ENCODE data around the gene HSP90AB1. TPM values are rescaled to one million over a fixed set of nuclear protein-coding genes. Genes with fewer than 3 reads are reported as not detected.

HSP90AB1 gene
- polyA plus RNA-seq, 1 donor from 2014 or later = 522 TPM

DNA sequence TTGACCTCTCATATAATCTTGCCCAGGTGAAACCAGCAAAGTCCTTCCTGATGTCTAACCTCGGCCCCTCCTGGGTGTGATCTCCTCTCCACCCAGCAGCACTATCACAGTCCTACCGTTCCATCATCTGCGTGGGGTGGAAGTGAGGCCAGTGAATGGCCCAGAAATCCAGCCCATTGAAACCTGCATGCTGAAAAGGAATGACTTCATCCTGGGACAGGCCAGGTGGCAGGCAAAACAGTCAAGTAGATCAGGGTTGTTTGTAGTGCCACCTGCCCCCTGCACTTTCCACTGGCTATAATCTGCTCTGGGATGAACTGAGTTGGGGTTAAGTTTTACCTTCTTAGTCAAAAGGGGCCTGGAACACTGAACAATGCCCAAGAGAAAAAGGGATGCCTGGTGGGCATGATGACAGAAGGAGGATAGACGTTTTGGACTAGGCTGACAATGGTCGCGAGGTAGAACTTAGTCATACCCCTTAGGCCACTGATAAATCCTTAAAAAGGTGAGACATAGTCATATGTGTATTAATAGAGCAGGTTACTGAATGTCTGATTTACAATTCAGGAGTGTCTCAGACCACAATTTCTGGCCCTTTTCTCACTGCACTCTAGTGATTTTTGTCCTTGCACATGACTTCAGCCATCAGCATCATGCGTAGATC lies 8.1 kb upstream of the HSP90AB1 start:
- Histone ChIP-seq H3K9ac (ENCODE audit: low read length) (no peak overlapping the region), H3K27ac (ENCODE audit: low read length) (no peak overlapping the region), H4K20me1 (ENCODE audit: insufficient read depth) (no peaks in the 10 kb centered on the region), H3K9me3 (ENCODE audit: low read length) (no peaks in the 10 kb centered on the region), H3K79me2 (replicated peaks; ENCODE audit: insufficient read depth, low read length) (no peaks in the 10 kb centered on the region), H3K36me3 (ENCODE audit: insufficient read depth, low read length) (no peaks in the 10 kb centered on the region), H3K27me3 (ENCODE audit: insufficient read depth, low read depth, low read length) (no peaks in the 10 kb centered on the region), H3K9me2 (ENCODE audit: insufficient read depth, low read length) (no peaks in the 10 kb centered on the region), H3F3A (ENCODE audit: insufficient read depth, low read length, poor library complexity, severe bottlenecking) (no peaks in the 10 kb centered on the region), H3K4me3 (ENCODE audit: low read length) (no peak overlapping the region), H2AFZ (ENCODE audit: low read depth, low read length) (no peak overlapping the region), H3K4me2 (ENCODE audit: low read length) (no peak overlapping the region)
- TF ChIP-seq, protein P1, sequence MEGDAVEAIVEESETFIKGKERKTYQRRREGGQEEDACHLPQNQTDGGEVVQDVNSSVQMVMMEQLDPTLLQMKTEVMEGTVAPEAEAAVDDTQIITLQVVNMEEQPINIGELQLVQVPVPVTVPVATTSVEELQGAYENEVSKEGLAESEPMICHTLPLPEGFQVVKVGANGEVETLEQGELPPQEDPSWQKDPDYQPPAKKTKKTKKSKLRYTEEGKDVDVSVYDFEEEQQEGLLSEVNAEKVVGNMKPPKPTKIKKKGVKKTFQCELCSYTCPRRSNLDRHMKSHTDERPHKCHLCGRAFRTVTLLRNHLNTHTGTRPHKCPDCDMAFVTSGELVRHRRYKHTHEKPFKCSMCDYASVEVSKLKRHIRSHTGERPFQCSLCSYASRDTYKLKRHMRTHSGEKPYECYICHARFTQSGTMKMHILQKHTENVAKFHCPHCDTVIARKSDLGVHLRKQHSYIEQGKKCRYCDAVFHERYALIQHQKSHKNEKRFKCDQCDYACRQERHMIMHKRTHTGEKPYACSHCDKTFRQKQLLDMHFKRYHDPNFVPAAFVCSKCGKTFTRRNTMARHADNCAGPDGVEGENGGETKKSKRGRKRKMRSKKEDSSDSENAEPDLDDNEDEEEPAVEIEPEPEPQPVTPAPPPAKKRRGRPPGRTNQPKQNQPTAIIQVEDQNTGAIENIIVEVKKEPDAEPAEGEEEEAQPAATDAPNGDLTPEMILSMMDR (IDR thresholded peaks at IDR 0.05; ENCODE audit: poor library complexity, severe bottlenecking) = no peak
- no peak for TF ChIP-seq SMC3 (conservative IDR thresholded peaks at IDR 0.05; ENCODE audit: poor library complexity)
- no peak for TF ChIP-seq TAF1 (IDR thresholded peaks at IDR 0.05; ENCODE audit: low read depth)
- TF ChIP-seq EZH2 (IDR thresholded peaks at IDR 0.05; ENCODE audit: borderline replicate concordance, insufficient read depth, low read length, poor library complexity, severe bottlenecking) = no peak
- no peak for TF ChIP-seq EP300 (conservative IDR thresholded peaks at IDR 0.05; ENCODE audit: poor library complexity, severe bottlenecking)
- no peak for TF ChIP-seq POLR2AphosphoS5 (IDR thresholded peaks at IDR 0.05)
- TF ChIP-seq RAD21 (conservative IDR thresholded peaks at IDR 0.05) = no peak
- no peak for TF ChIP-seq MXI1 (conservative IDR thresholded peaks at IDR 0.05; ENCODE audit: poor library complexity, severe bottlenecking)
- TF ChIP-seq, protein P2, sequence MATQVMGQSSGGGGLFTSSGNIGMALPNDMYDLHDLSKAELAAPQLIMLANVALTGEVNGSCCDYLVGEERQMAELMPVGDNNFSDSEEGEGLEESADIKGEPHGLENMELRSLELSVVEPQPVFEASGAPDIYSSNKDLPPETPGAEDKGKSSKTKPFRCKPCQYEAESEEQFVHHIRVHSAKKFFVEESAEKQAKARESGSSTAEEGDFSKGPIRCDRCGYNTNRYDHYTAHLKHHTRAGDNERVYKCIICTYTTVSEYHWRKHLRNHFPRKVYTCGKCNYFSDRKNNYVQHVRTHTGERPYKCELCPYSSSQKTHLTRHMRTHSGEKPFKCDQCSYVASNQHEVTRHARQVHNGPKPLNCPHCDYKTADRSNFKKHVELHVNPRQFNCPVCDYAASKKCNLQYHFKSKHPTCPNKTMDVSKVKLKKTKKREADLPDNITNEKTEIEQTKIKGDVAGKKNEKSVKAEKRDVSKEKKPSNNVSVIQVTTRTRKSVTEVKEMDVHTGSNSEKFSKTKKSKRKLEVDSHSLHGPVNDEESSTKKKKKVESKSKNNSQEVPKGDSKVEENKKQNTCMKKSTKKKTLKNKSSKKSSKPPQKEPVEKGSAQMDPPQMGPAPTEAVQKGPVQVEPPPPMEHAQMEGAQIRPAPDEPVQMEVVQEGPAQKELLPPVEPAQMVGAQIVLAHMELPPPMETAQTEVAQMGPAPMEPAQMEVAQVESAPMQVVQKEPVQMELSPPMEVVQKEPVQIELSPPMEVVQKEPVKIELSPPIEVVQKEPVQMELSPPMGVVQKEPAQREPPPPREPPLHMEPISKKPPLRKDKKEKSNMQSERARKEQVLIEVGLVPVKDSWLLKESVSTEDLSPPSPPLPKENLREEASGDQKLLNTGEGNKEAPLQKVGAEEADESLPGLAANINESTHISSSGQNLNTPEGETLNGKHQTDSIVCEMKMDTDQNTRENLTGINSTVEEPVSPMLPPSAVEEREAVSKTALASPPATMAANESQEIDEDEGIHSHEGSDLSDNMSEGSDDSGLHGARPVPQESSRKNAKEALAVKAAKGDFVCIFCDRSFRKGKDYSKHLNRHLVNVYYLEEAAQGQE (IDR thresholded peaks at IDR 0.05; ENCODE audit: borderline replicate concordance) = no peak

DNA sequence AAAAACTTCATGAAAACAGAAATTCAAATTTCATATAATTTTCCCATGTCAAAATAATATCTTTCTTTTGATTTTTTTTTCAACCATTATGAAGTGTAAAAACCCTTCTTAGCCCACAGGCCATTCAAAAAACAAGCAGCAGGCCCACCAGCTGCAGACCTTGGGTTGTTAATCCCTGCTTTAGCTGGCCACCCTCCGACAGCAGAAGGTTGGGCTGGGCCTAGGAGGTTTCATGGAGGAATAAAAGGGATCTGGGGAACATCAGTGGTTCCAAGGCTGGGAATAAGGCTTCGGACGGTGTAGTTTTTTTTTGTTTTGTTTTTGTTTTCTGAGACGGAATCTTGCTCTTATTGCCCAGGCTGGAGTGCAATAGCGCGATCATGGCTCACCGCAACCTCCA lies 3.6 kb upstream of the HSP90AB1 start:
- no peak overlapping the region for H2AFZ ChIP-seq (ENCODE audit: low read depth, low read length)
- H3K27ac ChIP-seq (ENCODE audit: low read length) = no peak overlapping the region
- H3K4me2 ChIP-seq (ENCODE audit: low read length) = no peak overlapping the region
- H3K79me2 ChIP-seq (replicated peaks; ENCODE audit: insufficient read depth, low read length) = peaks cover 14% of the 10 kb centered on the region
- TF ChIP-seq TAF1 (IDR thresholded peaks at IDR 0.05; ENCODE audit: low read depth) (no peak), EP300 (conservative IDR thresholded peaks at IDR 0.05; ENCODE audit: poor library complexity, severe bottlenecking) (no peak), RAD21 (conservative IDR thresholded peaks at IDR 0.05) (no peak), SMC3 (conservative IDR thresholded peaks at IDR 0.05; ENCODE audit: poor library complexity) (no peak), EZH2 (IDR thresholded peaks at IDR 0.05; ENCODE audit: borderline replicate concordance, insufficient read depth, low read length, poor library complexity, severe bottlenecking) (no peak), POLR2AphosphoS5 (IDR thresholded peaks at IDR 0.05) (no peak), MXI1 (conservative IDR thresholded peaks at IDR 0.05; ENCODE audit: poor library complexity, severe bottlenecking) (no peak)
- TF ChIP-seq, protein P2 (IDR thresholded peaks at IDR 0.05; ENCODE audit: borderline replicate concordance) = no peak
- TF ChIP-seq, protein P1 (IDR thresholded peaks at IDR 0.05; ENCODE audit: poor library complexity, severe bottlenecking) = no peak
- no peaks in the 10 kb centered on the region for H3K36me3 ChIP-seq (ENCODE audit: insufficient read depth, low read length)
- no peaks in the 10 kb centered on the region for H3K27me3 ChIP-seq (ENCODE audit: insufficient read depth, low read depth, low read length)
- no peaks in the 10 kb centered on the region for H4K20me1 ChIP-seq (ENCODE audit: insufficient read depth)
- H3F3A ChIP-seq (ENCODE audit: insufficient read depth, low read length, poor library complexity, severe bottlenecking) = no peaks in the 10 kb centered on the region
- H3K9me2 ChIP-seq (ENCODE audit: insufficient read depth, low read length) = no peaks in the 10 kb centered on the region
- H3K9me3 ChIP-seq (ENCODE audit: low read length) = no peaks in the 10 kb centered on the region
- no peak overlapping the region for H3K4me3 ChIP-seq (ENCODE audit: low read length)
- no peak overlapping the region for H3K9ac ChIP-seq (ENCODE audit: low read length)

Measured in neural cell (in vitro differentiated cells).